ENCODE measurements around the gene IQGAP2.

IQGAP2 gene

DNA sequence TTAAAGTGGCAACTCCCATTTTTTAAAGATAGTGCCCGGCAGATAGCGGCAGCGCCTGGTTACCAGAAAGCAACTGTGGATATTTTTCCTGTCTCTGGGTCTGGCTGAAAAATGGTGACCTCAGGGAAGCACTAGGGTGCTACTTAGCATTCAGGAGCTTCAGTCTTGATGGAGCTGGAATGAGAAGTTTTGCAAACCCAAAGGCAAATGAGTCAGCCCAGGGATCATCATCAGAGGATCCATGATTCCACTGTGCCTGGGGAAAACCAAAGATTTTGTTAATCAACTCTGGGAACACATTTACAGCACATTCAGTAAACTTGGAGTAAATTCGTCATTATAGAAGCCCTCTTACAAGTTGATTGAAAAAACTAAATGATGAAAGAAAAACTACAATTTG is 339.5 kb downstream of the IQGAP2 start:
- TF ChIP-seq CREB1 (IDR thresholded peaks at IDR 0.05; ENCODE audit: low read depth) (no peak), TCF12 (IDR thresholded peaks at IDR 0.05; ENCODE audit: low read depth) (no peak), EP300 (IDR thresholded peaks at IDR 0.05; ENCODE audit: borderline replicate concordance) (no peak), NFIC (IDR thresholded peaks at IDR 0.05) (no peak), EGR1 (IDR thresholded peaks at IDR 0.05) (no peak), CEBPB (IDR thresholded peaks at IDR 0.05) (no peak), RAD21 (IDR thresholded peaks at IDR 0.05; ENCODE audit: low read depth) (no peak), TAF1 (IDR thresholded peaks at IDR 0.05; ENCODE audit: low read depth) (no peak)
- TF ChIP-seq, protein P1, sequence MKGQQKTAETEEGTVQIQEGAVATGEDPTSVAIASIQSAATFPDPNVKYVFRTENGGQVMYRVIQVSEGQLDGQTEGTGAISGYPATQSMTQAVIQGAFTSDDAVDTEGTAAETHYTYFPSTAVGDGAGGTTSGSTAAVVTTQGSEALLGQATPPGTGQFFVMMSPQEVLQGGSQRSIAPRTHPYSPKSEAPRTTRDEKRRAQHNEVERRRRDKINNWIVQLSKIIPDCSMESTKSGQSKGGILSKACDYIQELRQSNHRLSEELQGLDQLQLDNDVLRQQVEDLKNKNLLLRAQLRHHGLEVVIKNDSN (IDR thresholded peaks at IDR 0.05), result no peak
- TF ChIP-seq, protein P2, sequence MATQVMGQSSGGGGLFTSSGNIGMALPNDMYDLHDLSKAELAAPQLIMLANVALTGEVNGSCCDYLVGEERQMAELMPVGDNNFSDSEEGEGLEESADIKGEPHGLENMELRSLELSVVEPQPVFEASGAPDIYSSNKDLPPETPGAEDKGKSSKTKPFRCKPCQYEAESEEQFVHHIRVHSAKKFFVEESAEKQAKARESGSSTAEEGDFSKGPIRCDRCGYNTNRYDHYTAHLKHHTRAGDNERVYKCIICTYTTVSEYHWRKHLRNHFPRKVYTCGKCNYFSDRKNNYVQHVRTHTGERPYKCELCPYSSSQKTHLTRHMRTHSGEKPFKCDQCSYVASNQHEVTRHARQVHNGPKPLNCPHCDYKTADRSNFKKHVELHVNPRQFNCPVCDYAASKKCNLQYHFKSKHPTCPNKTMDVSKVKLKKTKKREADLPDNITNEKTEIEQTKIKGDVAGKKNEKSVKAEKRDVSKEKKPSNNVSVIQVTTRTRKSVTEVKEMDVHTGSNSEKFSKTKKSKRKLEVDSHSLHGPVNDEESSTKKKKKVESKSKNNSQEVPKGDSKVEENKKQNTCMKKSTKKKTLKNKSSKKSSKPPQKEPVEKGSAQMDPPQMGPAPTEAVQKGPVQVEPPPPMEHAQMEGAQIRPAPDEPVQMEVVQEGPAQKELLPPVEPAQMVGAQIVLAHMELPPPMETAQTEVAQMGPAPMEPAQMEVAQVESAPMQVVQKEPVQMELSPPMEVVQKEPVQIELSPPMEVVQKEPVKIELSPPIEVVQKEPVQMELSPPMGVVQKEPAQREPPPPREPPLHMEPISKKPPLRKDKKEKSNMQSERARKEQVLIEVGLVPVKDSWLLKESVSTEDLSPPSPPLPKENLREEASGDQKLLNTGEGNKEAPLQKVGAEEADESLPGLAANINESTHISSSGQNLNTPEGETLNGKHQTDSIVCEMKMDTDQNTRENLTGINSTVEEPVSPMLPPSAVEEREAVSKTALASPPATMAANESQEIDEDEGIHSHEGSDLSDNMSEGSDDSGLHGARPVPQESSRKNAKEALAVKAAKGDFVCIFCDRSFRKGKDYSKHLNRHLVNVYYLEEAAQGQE (IDR thresholded peaks at IDR 0.05; ENCODE audit: low read depth), result no peak

DNA sequence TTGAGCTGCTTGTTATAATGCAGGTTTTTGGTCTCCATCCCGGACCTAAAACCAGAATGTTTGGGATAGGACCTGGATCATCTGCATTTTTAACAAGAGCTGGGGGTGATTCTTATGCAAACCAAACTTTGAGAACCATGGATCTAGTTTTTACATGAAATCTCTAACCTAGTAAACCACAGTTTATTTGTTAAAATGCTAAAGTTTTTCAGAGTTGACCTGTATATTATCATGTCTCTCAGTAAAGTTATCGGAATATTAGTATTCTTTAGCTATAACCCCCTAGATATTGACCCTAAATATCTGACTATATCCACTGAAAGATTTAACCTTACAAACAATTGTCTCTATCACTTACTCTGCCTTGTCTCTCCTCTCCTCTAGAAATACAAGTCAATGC is 341.5 kb downstream of the IQGAP2 start:
- TF ChIP-seq FOXM1 (IDR thresholded peaks at IDR 0.05; ENCODE audit: borderline replicate concordance, low read depth) (no peak), RAD21 (IDR thresholded peaks at IDR 0.05; ENCODE audit: low read depth) (no peak), ZBTB7A (IDR thresholded peaks at IDR 0.05; ENCODE audit: low read depth) (no peak), EGR1 (IDR thresholded peaks at IDR 0.05) (no peak), TAF1 (IDR thresholded peaks at IDR 0.05; ENCODE audit: low read depth) (no peak), TEAD4 (IDR thresholded peaks at IDR 0.05) (no peak), YY1 (IDR thresholded peaks at IDR 0.05; ENCODE audit: low read depth) (no peak)
- TF ChIP-seq, protein P1 (IDR thresholded peaks at IDR 0.05), result no peak
- TF ChIP-seq, protein P2 (IDR thresholded peaks at IDR 0.05; ENCODE audit: low read depth), result no peak

DNA sequence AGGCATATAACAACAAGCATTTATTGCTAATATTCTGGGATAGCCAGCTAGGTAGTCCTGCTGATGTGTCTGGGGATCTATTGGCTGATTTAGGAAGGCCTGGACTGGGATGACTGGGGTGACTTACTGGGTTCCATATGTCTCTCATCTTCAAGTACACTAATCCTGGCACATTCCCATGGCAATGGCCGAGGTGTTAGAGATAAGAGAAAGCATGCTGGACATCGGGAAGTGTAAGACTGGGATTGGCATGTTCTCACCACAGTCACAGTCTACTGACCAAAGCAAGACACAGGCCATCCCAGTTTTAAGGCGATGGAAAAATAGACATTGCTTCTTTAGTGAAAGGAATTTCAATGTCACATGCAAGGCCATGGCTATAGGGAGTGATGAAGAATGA is 342.6 kb downstream of the IQGAP2 start:
- TF ChIP-seq TAF1 (IDR thresholded peaks at IDR 0.05; ENCODE audit: low read depth), result no peak
- no peak for TF ChIP-seq TEAD4 (IDR thresholded peaks at IDR 0.05)
- no peak for TF ChIP-seq CREB1 (IDR thresholded peaks at IDR 0.05; ENCODE audit: low read depth)

DNA sequence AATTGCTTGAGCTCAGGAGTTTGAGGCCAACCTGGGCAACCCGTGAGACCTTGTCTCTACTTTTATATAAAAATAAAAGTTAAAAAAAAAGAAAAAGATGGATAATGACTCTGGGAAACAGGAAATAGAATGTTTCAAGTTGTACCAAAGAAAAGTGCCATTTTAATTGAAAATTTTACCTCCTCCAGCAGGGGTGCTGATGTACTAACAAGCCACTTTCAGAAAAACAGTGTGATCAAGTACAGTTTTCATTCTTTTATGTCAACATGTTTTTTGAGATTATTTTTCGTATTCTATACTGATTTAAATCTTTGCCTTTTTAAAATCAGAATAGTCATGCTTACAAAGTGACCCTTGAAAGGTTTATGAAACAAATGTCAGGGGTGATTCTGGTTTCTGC is 343.6 kb downstream of the IQGAP2 start:
- TF ChIP-seq EP300 (IDR thresholded peaks at IDR 0.05; ENCODE audit: borderline replicate concordance) (no peak), YY1 (IDR thresholded peaks at IDR 0.05; ENCODE audit: low read depth) (no peak), TCF12 (IDR thresholded peaks at IDR 0.05; ENCODE audit: low read depth) (no peak), CREB1 (IDR thresholded peaks at IDR 0.05; ENCODE audit: low read depth) (no peak), NFIC (IDR thresholded peaks at IDR 0.05) (no peak), TAF1 (IDR thresholded peaks at IDR 0.05; ENCODE audit: low read depth) (no peak), EGR1 (IDR thresholded peaks at IDR 0.05) (no peak), FOXM1 (IDR thresholded peaks at IDR 0.05; ENCODE audit: borderline replicate concordance, low read depth) (no peak), CEBPB (IDR thresholded peaks at IDR 0.05) (no peak), RAD21 (IDR thresholded peaks at IDR 0.05; ENCODE audit: low read depth) (no peak), ZBTB7A (IDR thresholded peaks at IDR 0.05; ENCODE audit: low read depth) (no peak), TEAD4 (IDR thresholded peaks at IDR 0.05) (no peak)
- TF ChIP-seq, protein P1 (IDR thresholded peaks at IDR 0.05), result no peak
- TF ChIP-seq, protein P2 (IDR thresholded peaks at IDR 0.05; ENCODE audit: low read depth), result no peak
- TF ChIP-seq, protein P3, sequence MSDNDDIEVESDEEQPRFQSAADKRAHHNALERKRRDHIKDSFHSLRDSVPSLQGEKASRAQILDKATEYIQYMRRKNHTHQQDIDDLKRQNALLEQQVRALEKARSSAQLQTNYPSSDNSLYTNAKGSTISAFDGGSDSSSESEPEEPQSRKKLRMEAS (IDR thresholded peaks at IDR 0.05), result no peak

DNA sequence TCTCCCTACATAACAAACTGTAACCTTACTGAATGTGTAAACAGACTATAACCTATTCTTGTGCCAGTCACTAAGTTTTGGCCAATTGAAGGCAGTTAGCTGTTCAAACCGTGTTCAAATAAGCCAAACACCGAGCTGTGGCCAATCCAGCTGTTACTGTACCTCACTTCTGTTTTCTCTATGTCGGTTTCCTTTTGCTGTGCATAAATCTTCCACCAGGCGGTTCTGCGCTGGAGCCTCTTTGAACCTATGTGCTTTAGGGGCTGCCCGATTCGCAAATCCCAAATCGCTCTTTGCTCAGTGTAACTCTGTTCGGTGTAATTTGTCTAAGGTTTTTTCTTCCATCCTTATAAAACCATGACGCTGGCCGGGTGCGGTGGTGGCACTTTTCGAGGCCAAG is 344.6 kb downstream of the IQGAP2 start:
- TF ChIP-seq TAF1 (IDR thresholded peaks at IDR 0.05; ENCODE audit: low read depth) (no peak), NFIC (IDR thresholded peaks at IDR 0.05) (no peak), EGR1 (IDR thresholded peaks at IDR 0.05) (no peak), RAD21 (IDR thresholded peaks at IDR 0.05; ENCODE audit: low read depth) (no peak), CEBPB (IDR thresholded peaks at IDR 0.05) (no peak)
- TF ChIP-seq, protein P1 (IDR thresholded peaks at IDR 0.05), result no peak
